Epithelial cell of proximal tubule (primary cell): ENCODE data around the gene SNRNP25. TPM values are rescaled to one million over a fixed set of nuclear protein-coding genes. Genes with fewer than 3 reads are reported as not detected.
A peak's percentile ranks its signal among the peaks of the same experiment; 100 is the strongest.

ENCODE experiments used
- DNase-seq: peaks from one replicate; pipeline ENCODE4 v3.0.0-alpha.2; 2011; ENCODE audit warnings: low read depth
- H3K4me3 ChIP-seq: 2 replicates; pipeline ENCODE4 v1.5.1; 2011; ENCODE audit warnings: low read depth, mild to moderate bottlenecking, low read length
- total RNA-seq: library from RNA; depleted of rRNA; stranded (reverse); fragments of >200 nt; gene quantifications from 2 replicates; pipeline ENCODE4 v1.2.3, GENCODE V29; 2015
- TF ChIP-seq, protein P1 (sequence below): conservative IDR thresholded peaks from 2 replicates; pipeline ENCODE4 v1.5.1; 2012; ENCODE audit warnings: low read depth, mild to moderate bottlenecking, low read length

Gene SNRNP25
- total RNA-seq, 1 donor from 2014 or later: 53.9 TPM

DNA sequence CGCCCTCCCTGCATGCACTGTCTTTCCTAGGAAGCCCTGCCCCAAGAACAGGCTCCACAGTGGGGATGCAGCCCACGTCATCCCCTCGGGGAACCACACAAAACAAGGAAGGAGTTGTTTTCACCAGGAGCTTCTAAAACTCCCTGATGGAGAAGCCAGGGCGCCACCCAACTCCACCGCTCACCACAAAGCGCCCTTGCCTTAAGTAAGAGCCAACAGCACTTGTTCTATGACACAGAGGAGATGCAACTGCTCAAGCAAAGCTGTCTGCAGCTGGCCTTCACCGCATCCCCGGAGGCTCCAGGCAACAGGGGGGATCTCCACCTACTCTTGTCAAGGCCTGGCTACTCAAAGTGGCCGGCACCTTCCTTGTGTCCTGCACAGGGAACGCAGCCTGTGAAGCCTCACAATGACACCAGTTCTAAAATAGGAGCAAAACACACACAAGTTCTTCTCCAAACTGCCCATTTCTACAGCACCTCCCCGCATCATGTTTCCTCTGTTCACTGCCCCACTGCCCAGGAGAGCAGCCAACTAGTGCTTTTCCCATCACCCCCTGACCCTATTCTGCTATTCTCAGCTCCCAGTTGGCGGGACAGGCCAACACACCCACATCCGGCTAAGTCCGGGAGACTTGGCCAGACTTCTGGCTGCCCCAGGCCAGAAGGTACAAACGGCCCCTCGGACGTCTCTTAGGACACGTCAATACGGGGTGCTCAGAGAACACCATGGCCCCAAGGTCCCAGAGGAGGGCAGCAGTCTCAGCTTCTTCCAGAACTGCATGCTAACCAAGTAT lies 48.6 kb downstream of the SNRNP25 start:
- no peak overlapping the region for H3K4me3 ChIP-seq
- TF ChIP-seq, protein P1, sequence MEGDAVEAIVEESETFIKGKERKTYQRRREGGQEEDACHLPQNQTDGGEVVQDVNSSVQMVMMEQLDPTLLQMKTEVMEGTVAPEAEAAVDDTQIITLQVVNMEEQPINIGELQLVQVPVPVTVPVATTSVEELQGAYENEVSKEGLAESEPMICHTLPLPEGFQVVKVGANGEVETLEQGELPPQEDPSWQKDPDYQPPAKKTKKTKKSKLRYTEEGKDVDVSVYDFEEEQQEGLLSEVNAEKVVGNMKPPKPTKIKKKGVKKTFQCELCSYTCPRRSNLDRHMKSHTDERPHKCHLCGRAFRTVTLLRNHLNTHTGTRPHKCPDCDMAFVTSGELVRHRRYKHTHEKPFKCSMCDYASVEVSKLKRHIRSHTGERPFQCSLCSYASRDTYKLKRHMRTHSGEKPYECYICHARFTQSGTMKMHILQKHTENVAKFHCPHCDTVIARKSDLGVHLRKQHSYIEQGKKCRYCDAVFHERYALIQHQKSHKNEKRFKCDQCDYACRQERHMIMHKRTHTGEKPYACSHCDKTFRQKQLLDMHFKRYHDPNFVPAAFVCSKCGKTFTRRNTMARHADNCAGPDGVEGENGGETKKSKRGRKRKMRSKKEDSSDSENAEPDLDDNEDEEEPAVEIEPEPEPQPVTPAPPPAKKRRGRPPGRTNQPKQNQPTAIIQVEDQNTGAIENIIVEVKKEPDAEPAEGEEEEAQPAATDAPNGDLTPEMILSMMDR: peak; percentile 2
- DNase-seq: no peak

DNA sequence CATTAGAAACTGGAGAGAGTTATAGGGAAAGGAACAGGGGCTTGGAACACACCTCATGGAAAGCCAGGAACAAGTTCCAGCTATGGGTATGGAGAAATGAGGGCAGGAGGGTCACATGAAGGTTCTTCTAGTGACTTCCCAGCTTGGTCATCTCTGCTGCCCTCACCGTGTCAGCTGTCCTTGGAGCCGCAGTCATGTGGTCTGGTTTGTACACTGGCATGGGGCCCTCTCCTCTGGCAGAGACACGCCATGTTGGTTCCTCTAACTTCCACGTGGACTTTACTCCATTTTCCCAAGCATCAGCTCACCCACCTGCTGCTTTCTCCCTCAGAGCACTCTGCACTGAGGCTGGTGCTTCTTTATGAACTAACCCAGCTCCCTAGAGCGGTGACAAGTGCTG lies 50.7 kb downstream of the SNRNP25 start:
- H3K4me3 ChIP-seq: no peak overlapping the region
- TF ChIP-seq, protein P1: no peak
- no peak for DNase-seq

DNA sequence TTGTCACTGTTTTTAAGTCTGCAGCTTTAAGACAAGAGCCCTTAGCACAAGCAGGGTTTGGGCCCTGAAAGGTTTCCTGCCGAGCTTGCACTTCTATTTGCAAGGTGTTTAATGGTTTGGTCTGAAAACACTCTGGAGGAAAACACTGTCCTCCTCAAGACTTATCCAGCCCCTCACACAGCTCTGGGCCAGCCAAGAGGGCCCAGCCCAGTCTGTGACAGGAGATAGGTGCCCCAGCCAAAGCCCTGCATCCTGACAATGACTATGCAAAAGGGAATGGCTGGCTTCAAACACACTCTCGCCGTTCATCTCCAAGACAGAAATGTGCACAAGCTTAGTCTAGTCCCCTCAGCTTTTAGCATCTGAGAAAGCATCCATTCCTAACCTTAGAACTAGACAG lies 51.3 kb downstream of the SNRNP25 start:
- no peak overlapping the region for H3K4me3 ChIP-seq
- TF ChIP-seq, protein P1: no peak
- DNase-seq: no peak

DNA sequence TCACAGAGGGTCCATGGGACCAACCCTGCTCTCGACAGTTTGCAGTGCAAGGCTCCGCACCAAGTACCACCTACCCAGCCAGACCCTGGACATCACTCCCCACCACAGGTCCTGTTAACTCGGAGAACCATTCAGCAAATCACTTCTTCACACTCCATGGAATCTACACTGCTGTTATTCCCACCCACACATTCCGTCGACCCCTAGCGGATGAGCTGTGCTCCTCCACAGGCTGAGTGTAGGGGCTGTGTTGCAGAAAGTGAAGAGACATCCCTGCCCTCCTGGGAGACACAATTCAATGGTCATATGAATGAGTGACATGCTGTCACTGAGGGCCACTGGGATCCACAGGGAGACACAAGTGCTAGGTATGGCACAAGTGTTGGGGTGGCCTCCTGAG lies 51.9 kb downstream of the SNRNP25 start:
- H3K4me3 ChIP-seq: no peak overlapping the region
- DNase-seq: no peak
- TF ChIP-seq, protein P1: no peak

DNA sequence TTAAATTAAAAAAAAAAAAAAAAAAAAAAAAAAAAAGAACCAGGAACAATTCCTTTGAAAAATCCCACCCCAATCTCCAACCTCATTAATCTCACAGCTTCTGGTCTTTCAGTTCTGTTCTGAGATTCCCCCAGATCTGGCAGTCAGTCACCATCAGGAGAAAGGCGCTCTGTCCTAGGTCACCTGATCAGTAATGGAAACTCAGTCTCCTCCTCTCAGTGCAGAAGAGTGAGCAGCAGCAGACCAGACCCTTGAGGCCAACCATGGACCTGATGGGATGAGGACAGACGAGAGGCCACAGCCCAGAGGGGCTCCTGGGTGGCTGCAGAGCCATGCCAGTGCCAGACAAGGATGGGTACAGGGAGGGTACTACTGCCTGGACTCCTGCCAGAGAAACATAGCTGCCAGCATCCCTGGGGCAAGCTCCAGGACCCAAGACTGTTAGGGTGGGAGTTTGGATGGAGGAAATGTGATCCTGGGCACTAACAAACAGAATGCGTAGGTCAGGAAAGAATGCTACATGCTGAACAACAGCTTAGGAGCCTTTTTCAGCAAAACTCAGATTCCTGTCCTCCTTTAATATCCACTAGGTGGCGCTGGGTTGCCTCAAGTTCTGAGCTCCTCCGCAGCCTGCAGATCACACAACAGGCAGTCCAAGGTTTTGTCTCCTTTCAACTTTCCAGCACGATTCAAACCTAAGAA lies 53.1 kb downstream of the SNRNP25 start:
- TF ChIP-seq, protein P1: peak; percentile 85
- DNase-seq: peak; percentile 19
- H3K4me3 ChIP-seq: no peak overlapping the region

Other genes with a start within 250 kb of the SNRNP25 start
- gene POLR3K, start 220 bp upstream of the SNRNP25 start, total RNA-seq: 9.4 and 23.7 TPM in 2 replicates
- gene RHBDF1, start 18.8 kb downstream of the SNRNP25 start, total RNA-seq: 17.5 and 21.2 TPM in 2 replicates
- gene MPG, start 24.4 kb downstream of the SNRNP25 start, total RNA-seq: 92.8 and 223 TPM in 2 replicates
- gene NPRL3, start 84.8 kb downstream of the SNRNP25 start, total RNA-seq: 12.2 and 14.4 TPM in 2 replicates
- gene HBZ, start 98.8 kb downstream of the SNRNP25 start, total RNA-seq: not detected in 2 replicates
- gene HBM, start 112.2 kb downstream of the SNRNP25 start, total RNA-seq: not detected in 2 replicates
- not detected in 2 replicates for gene HBA2, start 119.0 kb downstream of the SNRNP25 start, total RNA-seq
- not detected in 2 replicates for gene HBA1, start 122.9 kb downstream of the SNRNP25 start, total RNA-seq
- gene HBQ1, start 126.6 kb downstream of the SNRNP25 start, total RNA-seq: 1.5 and 12.1 TPM in 2 replicates
- 49.3 and 77.6 TPM in 2 replicates for gene LUC7L, start 175.6 kb downstream of the SNRNP25 start, total RNA-seq
- gene FAM234A, start 181.0 kb downstream of the SNRNP25 start, total RNA-seq: 67.3 and 87.6 TPM in 2 replicates
- 1.0 TPM in 1 of 2 replicates, not detected in the other for gene RGS11, start 222.1 kb downstream of the SNRNP25 start, total RNA-seq
- gene ARHGDIG, start 226.8 kb downstream of the SNRNP25 start, total RNA-seq: 0.29 TPM in 1 of 2 replicates, not detected in the other
- not detected in 2 replicates for gene PDIA2, start 229.3 kb downstream of the SNRNP25 start, total RNA-seq